Esophagus squamous epithelium (tissue), 5 donors: ENCODE measurements around the gene TSPAN19. TPM values are rescaled to one million over a fixed set of nuclear protein-coding genes. Genes with fewer than 3 reads are reported as not detected.

Experiments used
- DNase-seq: peaks from one replicate; lab custom pipeline; 2025; lab: John Stamatoyannopoulos, UW
- H3K27ac ChIP-seq, 4 donors: fragments of 200-600 bp; sonication (generic); one replicate each; pipeline ENCODE4 v1.5.1; 2016 to 2019; ENCODE audit warnings: mild to moderate bottlenecking in 1 of 4
- H3K27me3 ChIP-seq, 4 donors: fragments of 200-600 bp; sonication (generic); 1 replicate in 3 of 4; 2 replicates in 1 of 4; pipeline versions ENCODE4 v1.5.1 to v1.6.0; 2017 to 2021; ENCODE audit warnings: antibody characterized with exemption in 1 of 4
- H3K36me3 ChIP-seq, 3 donors: fragments of 200-600 bp; sonication (generic); one replicate each; pipeline ENCODE4 v1.5.1; 2016 to 2019
- H3K4me1 ChIP-seq, 3 donors: fragments of 200-600 bp; sonication (generic); one replicate each; pipeline ENCODE4 v1.5.1; 2017 to 2019
- H3K4me3 ChIP-seq, 4 donors: fragments of 200-600 bp; sonication (generic); 1 replicate in 3 of 4; 2 replicates in 1 of 4; pipeline ENCODE4 v1.5.1; 2016 to 2019; ENCODE audit warnings: mild to moderate bottlenecking in 2 of 4, moderate library complexity in 1 of 4
- H3K9me3 ChIP-seq, 3 donors: fragments of 200-600 bp; sonication (generic); one replicate each; pipeline ENCODE4 v1.5.1; 2016 to 2019
- CTCF ChIP-seq, 6 experiments: fragments of 450-650 bp in 4 of 6; fragments of 200-600 bp in 2 of 6; sonication (generic) in 2 of 6; IDR thresholded peaks; one replicate each; pipeline ENCODE4 v1.5.1; 2016 to 2019; ENCODE audit warnings: antibody characterized with exemption in 6 of 6, mild to moderate bottlenecking in 4 of 6, moderate library complexity in 4 of 6
- POLR2A ChIP-seq, 4 donors: fragments of 450-650 bp; IDR thresholded peaks; one replicate each; pipeline ENCODE4 v1.6.1; 2017; ENCODE audit warnings: antibody characterized with exemption in 4 of 4, mild to moderate bottlenecking in 4 of 4, moderate library complexity in 3 of 4
- WGBS, 2 donors: methylation state at CpG; one replicate each; pipeline ENCODE4 v1.1.5; 2018; 5-methylcytosine and 5-hydroxymethylcytosine counted together
- intact Hi-C: fragments of 100-400 bp; cut with DNase I; formaldehyde crosslinking; loops from one replicate; pipeline ENCODE4 v1.15.0; 2022
- total RNA-seq, 4 donors: library from RNA; depleted of rRNA; stranded (reverse); fragments of >200 nt; gene quantifications; one replicate each; pipeline ENCODE4 v1.1.0, GENCODE V29; 2016
- donor health status: DM: yes; HTN: yes; CAD: no.

Gene TSPAN19
- total RNA-seq, 4 donors from 2014 or later = not detected

DNA sequence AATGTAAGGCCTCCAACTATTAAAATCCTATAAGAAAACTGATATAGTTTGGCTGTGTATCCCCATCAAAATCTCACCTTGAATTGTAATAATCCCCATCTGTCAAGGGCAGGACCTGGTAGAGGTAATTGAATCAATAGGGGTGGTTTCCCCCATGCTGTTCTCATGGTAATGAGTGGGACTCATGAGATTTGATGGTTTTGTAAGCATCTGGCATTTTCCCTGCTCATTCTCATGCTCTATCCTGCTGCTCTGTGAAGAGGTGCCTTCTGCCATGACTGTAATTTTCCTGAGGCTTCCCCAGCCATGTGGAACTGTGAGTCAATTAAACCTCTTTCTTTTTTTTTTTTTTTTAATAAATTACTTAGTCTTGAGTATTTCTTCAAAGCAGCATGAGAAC is 31.9 kb downstream of the TSPAN19 start:
- H3K9me3 ChIP-seq = no peaks in the 10 kb centered on the region
- peaks cover 0 to 6% (median 0%) of the 10 kb centered on the region in 3 donors for H3K4me1 ChIP-seq
- no peak overlapping the region for H3K4me3 ChIP-seq
- no peaks in the 10 kb centered on the region for H3K36me3 ChIP-seq
- no peak overlapping the region for H3K27ac ChIP-seq
- H3K27me3 ChIP-seq = no peaks in the 10 kb centered on the region
- TF ChIP-seq CTCF (IDR thresholded peaks at IDR 0.05) (no peak), POLR2A (IDR thresholded peaks at IDR 0.05) (no peak)
- DNase-seq = no peak
- intact Hi-C loops = no loop called here

GRCh38 chr12:85002778-85003296 is 33.2 kb downstream of the TSPAN19 start:
- Histone ChIP-seq H3K27ac (no peak overlapping the region), H3K36me3 (no peaks in the 10 kb centered on the region), H3K9me3 (no peaks in the 10 kb centered on the region), H3K27me3 (no peaks in the 10 kb centered on the region), H3K4me3 (no peak overlapping the region), H3K4me1 (peaks cover 0 to under 1% (median 0%) of the 10 kb centered on the region in 3 donors)
- intact Hi-C loops = no loop called here
- WGBS, 2 donors = 73 to 75% methylated on average over 3 of the region's 3 CpGs
- no peak for DNase-seq
- no peak for TF ChIP-seq CTCF (IDR thresholded peaks at IDR 0.05)
- no peak for TF ChIP-seq POLR2A (IDR thresholded peaks at IDR 0.05)

GRCh38 chr12:85000729-85001128 is 35.3 kb downstream of the TSPAN19 start:
- no peaks in the 10 kb centered on the region for H3K9me3 ChIP-seq
- no peak overlapping the region for H3K4me3 ChIP-seq
- H3K27ac ChIP-seq = no peak overlapping the region
- TF ChIP-seq POLR2A (IDR thresholded peaks at IDR 0.05) (no peak), CTCF (IDR thresholded peaks at IDR 0.05) (no peak)
- H3K27me3 ChIP-seq = no peaks in the 10 kb centered on the region
- intact Hi-C loops = no loop called here
- WGBS, 2 donors = 66 to 69% methylated on average over 2 of the region's 2 CpGs
- no peaks in the 10 kb centered on the region for H3K36me3 ChIP-seq
- no peak for DNase-seq
- no peaks in the 10 kb centered on the region for H3K4me1 ChIP-seq

DNA sequence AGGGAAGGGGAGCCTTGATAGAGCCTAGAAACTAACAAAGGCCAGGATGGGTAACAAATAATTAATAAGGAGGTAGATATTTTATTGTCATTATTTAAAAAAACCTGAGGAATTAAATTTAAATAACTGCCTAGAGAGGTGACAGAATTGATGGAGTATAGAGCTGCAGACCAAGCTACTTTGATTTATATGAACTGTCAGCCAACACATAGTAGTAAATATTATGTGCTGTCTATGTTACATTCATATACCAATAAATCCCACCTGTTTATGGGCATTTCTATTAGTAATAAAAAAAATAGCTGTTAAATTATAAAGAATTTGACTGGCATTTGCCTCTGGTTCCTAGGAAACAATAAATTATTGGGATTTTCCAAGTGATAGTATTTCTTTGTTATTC is 37.7 kb downstream of the TSPAN19 start:
- no peak overlapping the region for H3K4me3 ChIP-seq
- no peaks in the 10 kb centered on the region for H3K9me3 ChIP-seq
- DNase-seq = no peak
- intact Hi-C loops = no loop called here
- H3K36me3 ChIP-seq = no peaks in the 10 kb centered on the region
- H3K27me3 ChIP-seq = no peaks in the 10 kb centered on the region
- H3K27ac ChIP-seq = no peak overlapping the region
- H3K4me1 ChIP-seq = no peaks in the 10 kb centered on the region
- no peak for TF ChIP-seq CTCF (IDR thresholded peaks at IDR 0.05)
- TF ChIP-seq POLR2A (IDR thresholded peaks at IDR 0.05) = no peak

DNA sequence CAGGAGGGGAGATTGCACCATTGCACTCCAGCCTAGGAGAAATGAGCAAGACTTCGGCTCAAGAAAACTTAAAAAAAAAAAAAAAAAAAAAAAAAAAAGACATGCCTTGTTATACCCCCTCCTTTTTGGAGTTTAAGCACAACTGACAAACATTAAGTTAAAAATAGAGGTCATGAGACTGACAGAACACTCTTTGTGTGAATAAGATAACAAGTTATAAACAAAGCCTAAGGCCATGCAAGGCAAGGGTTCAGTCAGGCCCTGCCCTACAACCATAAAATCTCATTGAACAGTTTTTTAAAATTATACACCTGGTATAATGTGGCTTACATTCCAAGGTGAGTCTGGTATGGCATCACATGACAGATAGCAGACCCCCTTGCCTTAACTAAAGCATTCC is 39.3 kb downstream of the TSPAN19 start:
- Histone ChIP-seq H3K36me3 (no peaks in the 10 kb centered on the region), H3K4me1 (no peaks in the 10 kb centered on the region), H3K27ac (no peak overlapping the region), H3K4me3 (no peak overlapping the region), H3K27me3 (no peaks in the 10 kb centered on the region), H3K9me3 (no peaks in the 10 kb centered on the region)
- no peak for DNase-seq
- intact Hi-C loops = no loop called here
- WGBS, 2 donors = 67 to 73% methylated on average over 1 of the region's 1 CpG
- no peak for TF ChIP-seq POLR2A (IDR thresholded peaks at IDR 0.05)
- TF ChIP-seq CTCF (IDR thresholded peaks at IDR 0.05) = no peak
